Urothelium cell line (cell line): ENCODE measurements around the gene EPHB3.

Experiments
- DNase-seq: peaks from one replicate; pipeline ENCODE4 v3.0.0; 2011; ENCODE audit warnings: low spot score, mixed read lengths
- FAIRE-seq: peaks from 2 replicates; lab custom pipeline; 2011; peaks lifted over from hg19 to GRCh38; lab: Jason Lieb, UNC

The EPHB3 gene

DNA sequence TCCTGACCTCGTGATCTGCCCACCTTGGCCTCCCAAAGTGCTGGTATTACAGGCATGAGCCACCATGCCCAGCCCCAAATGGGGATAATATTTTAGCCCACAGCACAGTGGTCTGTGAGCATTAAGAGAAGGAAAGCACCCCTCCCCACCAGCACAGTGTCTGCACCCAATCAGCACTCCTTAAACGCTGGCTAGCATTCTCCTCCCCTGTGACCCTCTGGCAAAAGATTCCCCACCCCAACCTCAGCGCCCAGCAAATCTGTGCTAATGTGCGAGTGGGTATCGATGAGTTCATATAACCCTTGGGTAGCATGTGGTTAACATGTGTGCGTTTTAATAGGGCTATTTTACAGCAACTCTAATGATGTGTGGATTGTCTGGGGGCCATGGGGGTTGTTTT, 18.3 kb upstream of the EPHB3 start:
- no peak for DNase-seq
- no peak for FAIRE-seq

DNA sequence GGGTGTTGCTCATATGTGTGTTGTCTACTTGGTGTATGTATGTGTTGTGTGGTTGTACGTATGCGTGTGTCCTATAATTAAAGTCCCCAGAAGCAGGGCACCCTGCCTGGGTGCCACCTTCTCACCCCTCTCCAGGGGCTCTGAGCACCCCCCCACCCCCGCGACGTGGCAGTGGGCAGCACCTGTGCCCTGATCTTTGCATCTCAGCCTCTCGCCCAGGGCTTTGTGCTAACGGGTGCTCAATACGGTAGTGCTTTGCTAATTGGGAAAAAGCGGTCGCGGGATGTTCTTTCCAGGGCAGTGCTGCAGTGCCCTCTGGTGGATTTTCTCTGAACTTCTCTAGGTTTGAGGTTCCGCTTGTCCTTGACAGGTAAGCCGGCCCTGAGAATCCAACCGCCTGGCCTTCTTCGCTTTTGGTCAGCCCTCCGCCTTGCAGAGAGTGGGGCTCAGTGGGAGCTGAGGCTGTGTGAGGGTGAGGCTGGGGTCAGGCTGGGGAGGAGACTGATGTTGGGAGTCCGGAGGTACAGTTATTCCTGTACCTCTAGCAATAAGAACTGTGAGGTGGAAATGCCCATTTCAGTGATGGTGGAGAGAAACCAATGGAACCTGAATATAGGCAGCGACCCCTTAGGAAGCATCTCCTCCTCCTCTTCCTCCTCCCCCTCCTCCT, 17.6 kb upstream of the EPHB3 start:
- DNase-seq, result peak; percentile 82
- FAIRE-seq, result no peak

DNA sequence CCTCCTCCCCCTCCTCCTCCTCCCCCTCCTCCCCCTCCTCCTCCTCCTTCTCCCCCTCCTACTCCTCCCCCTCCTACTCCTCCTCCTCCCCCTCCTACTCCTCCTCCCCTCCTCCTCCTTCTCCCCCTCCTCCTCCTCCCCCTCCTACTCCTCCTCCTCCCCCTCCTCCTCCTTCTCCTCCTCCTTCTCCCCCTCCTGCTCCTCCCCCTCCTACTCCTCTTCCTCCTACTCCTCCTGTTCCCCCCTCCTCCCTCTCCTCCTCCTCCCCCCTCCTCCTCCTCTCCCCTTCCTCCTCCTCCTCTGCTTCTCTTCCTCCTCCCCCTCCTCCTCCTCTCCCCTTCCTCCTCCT, 17.1 kb upstream of the EPHB3 start:
- DNase-seq (no peak), FAIRE-seq (no peak)

DNA sequence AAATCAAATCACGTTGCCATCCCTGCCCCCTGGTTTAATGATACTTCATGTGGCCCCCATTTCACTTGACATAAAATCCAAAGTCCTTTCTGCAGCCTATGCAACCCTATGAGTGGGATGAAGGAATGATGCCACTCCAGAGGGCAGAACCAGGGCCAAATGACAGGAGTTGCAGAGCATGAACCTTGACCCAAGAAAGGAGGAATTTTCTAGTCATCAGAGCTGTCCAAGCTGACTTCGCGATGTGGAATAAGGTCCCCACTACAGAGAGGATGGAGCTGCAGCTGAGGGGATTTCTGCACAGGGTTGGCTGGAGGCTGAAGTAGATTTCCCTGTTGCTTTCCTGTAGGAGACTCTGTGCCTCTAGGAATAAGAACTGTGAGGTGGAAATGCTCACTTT, 15.8 kb upstream of the EPHB3 start:
- no peak for FAIRE-seq
- no peak for DNase-seq

DNA sequence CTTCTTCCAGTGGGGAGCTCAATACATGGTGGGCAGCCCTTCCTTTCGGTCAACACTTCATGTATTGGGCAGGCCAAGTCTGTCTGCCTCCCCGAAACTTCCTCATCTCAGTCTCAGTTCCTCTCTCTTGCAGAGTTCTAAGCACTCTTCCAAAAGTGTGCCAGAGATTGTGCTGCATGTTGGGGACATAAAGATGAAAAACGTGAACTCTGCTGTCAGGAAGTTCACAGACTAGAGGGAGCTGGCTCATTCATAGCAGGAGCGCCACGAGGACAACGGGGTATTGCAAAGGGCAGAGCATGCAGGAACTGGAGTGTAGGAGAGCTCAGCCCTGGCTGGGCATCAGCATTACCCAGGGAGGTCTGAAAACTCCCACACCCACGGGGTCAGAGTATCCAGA, 15.3 kb upstream of the EPHB3 start:
- no peak for DNase-seq

DNA sequence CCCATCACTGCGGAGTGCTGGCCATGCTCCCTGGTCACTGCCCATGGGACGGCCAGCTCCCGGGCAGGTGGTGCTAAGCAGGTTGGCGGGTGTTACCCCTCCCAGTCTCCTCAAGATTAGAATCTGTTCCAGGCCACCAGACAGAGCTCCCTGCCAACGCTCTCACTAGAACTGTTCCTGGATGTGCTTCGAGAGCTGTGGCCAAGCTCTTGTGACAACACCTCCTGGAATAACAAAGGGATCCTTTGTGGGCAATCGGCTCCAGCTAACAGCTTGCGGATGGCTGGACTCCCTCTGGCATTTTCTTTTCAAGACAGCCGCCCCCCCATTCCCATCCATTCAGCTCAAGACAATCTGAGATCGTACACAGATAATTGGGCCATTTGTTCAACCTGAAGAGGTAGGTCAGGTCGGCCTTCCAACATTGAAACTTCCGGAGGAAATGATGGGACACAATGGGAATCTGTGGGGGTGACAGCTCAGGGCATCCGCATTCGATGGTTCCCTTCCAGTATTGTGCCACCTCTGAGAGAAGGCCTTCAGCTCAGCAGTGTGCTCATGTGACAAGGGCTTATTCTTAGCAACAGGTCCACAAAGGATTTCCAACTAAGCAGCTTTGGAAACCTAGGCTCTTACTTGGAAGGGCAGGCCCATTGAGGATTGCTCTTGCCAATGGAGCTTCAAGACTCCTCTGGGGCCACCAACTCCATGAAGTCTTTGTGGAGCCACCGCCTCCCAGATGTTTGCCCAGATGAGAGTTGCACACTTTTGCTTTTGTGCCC, 11.6 kb upstream of the EPHB3 start:
- no peak for DNase-seq
- FAIRE-seq, result no peak

More for the DNA sequence above, 15.3 kb upstream of the EPHB3 start:
- no peak for FAIRE-seq

DNA sequence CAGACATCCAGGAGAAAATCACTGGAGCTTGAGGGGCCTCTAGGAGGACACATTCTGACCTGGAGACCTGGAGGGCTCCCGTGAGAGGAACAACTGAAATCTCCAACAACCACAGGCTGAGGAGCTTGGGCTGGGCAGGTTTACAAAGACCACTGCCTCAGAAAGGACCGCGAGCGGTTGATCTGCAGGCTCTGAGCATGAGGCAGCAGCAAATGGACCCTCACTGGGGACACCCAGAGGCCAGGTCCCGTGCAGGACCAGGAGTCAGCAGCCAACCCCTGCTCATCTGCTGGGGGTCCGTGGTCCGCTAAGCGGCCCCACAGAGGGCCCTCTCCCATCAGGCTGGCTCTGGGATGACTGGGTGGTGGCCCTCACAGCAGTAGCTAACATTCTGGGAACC, 10.5 kb upstream of the EPHB3 start:
- FAIRE-seq, result no peak
- no peak for DNase-seq

DNA sequence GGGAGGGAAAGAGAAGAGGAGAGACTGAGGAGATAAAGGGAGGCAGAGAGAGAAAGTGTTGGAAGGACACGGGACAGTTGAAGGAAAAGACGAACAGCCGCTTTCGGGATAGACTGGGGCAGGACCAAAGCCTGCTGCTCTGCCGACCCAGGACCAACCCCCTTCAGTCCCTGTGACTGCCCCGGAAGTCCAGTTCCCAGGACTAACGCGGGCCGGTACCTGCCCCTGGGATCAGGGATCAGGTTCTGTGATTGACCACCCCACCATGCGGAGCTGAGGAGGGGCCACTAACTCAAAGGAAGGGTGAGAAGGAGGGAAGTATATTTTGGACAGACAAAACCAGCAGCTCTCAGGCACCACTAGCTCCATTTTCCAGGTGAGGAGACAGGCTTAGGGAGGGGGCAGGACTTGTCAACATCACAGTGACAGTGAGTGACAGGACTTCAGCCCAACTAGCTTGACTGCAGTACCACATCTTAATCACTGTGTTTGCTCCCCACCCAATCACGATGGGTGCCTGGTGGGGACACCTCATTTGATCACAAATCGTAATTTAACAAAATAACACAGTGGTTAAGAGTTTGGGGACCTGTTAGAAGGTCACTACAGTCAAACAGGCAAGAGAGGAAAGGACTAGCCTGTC, 9.8 kb upstream of the EPHB3 start:
- FAIRE-seq, result no peak
- DNase-seq, result no peak

DNA sequence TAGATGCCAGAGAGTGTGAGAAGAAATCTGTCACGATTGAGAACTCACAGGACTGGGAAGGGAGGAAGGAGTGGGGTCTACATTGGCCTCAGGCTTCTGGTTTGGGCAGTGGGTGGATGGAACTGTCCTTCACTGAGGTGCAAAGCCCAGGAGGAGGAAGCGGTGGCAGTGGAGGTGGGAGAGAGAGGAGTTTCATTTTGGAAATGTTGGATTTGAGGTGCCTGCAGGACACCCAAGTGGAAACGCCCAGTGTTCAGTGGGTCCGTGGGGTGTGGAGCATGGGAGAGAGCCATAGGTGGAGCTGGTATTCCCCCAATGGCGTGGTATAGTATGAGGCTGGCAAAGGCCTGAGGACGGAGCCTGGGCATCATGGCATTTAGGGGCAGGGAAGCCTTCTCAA, 9.3 kb upstream of the EPHB3 start:
- no peak for FAIRE-seq
- DNase-seq, result no peak

DNA sequence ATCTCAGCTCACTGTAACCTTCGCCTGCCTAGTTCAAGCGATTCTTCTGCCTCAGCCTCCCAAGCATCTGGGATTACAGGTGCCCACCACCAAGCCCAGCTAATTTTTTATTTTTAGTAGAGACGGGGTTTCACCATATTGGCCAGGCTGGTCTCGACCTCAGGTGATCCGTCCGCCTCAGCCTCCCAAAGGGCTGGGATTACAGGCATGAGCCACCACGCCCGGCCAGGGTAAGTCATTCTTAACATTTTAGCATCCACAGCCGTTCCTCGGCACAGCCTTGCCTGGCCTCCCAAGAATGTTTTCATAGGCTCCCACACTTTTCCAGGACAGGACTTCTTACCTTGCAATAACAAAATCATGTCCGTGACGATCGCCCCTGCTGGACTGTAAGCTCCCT, 8.7 kb upstream of the EPHB3 start:
- FAIRE-seq, result no peak
- no peak for DNase-seq

DNA sequence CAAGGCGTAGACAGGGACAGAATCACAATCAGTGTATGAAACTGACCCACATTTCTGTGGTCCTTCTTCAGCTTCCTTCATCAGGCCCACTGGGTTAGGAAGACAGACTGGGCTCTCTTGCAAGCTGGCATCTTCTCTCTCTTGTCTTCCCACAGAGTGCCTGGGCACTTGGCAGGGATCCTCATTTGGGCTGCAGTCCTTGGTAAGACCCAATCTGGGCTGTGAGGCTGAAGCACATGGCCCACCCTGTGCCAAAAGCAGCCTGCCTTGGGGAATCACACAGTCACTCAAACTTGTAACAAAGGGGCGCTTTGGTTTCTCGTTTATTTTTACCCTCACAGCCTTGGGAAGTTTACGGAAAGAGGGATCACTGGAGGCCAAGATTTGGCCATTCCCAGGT, 8.2 kb upstream of the EPHB3 start:
- DNase-seq, result no peak
- FAIRE-seq, result no peak

DNA sequence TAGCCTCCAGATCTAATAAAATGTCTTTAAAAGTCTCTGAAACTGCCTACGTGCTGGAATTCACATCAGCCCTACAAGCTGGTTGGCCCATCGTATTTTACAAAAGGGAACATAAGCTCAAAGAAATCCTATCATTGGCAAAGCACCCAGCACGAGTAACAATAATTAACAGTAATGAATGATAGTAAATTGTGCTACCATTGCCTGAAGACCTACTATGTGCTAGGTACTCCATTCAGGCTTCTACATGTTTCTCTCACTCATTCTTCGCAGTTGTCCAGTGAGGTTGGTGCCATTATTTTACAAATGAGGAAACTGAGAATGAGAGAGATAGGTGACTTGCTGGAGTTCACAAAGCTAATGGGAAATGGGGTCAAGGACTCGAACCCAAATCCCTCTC, 7.1 kb upstream of the EPHB3 start:
- FAIRE-seq (no peak), DNase-seq (no peak)

DNA sequence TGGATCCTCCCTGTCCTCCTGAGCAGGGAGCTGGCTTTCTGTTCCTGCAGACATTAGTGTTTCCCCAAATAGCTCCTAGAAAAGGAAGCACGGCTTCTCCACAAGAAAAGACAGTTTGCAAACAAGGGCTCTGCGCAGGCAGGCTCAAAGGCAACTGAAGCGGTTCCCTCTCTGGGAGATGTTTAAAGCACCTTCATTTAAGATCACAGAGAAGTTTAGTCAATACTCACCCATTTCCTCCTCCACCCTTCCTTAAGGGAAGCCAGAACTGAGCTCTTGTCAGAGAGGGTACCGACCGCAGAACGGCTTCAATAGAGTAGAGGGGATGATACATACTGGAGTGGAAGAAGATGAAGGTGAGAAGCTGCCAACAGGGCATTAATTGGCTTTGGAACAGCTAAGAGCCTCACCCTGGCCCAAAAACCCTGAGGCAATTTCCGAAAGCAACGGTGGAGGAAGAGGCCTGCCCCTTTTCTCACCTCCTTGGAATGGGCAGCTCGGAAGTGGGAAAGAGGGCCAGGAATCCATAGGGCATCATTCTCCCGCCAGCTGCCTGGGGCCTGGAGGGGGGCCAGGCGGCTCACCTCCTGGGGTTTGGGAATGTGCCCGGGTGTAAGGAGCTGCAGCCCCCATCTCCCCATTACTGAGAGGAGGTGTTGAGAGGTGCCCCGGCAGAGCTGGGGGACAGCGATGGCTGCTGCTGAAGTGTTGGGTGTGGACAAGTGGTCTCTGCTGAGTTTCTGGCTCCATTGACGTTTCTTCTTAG, 4.8 kb upstream of the EPHB3 start:
- DNase-seq (no peak), FAIRE-seq (no peak)

DNA sequence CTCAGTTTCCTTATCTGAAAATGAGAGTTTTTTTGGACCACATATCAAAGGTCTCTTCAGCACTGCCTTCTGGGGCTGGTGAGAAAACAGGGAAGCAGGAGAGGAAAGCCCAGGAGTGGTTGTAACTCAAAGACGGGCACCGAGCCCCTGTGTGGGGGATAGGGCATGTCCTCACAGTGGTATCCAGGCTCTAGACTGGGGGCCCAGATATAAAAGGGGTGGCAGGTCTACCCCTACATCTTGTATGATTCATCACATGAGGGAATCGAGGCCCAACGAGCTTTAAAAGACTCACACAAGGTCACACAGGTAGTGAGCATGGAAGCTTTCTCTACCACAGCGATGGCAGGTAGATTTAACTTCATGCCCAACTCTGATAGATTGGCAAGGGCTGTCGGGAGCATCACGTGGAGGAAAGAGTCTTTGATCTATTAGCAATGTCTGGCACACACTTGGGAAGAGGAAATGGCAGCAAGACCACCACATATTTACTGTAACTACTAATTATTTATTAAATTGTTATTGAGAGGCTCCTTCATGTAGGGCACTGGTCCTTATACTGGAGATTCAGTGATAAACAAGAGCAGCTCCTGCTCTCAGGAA, 4.1 kb upstream of the EPHB3 start:
- FAIRE-seq, result no peak
- DNase-seq, result no peak

DNA sequence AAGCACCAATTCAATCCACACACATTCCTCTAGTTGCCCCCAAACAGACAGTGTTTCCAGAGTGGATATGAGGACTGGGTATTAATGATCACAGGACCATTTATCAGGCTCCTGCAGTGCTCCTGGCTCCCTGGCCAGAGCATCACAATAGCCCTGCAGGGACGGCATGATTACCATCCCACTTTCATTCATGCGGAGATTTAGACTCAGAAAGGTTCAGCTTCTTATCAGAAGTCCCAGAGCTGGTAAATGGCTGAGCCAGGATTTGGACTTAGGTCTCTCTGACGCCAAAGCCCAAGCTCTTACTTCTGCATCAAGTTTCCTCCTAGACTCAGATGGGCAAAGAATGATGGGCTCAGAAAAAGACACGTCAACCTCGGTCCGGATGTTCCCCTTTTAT, 2.9 kb upstream of the EPHB3 start:
- no peak for DNase-seq
- no peak for FAIRE-seq

DNA sequence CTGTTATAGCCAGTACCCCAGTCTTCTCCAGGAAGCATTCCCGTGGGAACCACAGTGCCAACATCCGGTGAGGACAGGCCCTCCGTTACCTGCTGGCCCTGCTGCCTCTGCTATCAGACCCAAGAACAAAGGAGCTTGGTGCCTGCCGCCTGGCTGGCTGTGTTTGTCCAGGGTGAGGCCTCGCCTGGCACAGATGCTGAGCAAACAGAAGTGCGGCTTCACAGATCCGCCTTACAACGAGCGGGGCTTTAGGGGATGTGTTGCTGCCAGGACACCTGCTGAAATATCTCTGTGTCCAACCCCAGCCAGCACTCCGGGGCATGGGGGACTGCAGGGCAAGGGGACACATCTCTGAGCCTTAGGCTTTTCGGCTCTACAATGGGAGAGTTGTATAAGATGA, 2.2 kb upstream of the EPHB3 start:
- no peak for DNase-seq
- no peak for FAIRE-seq

DNA sequence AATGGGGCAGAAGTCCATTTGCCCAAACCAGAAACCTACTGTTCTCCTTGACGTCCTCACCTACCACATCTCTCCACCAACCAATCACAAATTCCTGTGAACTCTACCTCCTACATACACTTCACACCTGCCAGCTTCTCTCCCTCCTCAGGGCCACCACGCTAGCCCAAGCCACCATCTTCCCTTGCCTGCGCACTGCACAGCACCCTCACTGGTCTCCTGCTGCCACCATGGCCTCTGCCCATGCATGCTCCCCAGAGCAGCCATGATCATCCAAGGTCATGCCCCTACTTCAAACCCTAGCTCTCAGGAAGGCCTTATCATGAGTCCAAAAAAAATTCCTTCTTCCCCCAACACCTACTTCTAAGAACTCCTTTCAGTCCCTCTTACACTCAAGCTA, 1.1 kb upstream of the EPHB3 start:
- no peak for FAIRE-seq

DNA sequence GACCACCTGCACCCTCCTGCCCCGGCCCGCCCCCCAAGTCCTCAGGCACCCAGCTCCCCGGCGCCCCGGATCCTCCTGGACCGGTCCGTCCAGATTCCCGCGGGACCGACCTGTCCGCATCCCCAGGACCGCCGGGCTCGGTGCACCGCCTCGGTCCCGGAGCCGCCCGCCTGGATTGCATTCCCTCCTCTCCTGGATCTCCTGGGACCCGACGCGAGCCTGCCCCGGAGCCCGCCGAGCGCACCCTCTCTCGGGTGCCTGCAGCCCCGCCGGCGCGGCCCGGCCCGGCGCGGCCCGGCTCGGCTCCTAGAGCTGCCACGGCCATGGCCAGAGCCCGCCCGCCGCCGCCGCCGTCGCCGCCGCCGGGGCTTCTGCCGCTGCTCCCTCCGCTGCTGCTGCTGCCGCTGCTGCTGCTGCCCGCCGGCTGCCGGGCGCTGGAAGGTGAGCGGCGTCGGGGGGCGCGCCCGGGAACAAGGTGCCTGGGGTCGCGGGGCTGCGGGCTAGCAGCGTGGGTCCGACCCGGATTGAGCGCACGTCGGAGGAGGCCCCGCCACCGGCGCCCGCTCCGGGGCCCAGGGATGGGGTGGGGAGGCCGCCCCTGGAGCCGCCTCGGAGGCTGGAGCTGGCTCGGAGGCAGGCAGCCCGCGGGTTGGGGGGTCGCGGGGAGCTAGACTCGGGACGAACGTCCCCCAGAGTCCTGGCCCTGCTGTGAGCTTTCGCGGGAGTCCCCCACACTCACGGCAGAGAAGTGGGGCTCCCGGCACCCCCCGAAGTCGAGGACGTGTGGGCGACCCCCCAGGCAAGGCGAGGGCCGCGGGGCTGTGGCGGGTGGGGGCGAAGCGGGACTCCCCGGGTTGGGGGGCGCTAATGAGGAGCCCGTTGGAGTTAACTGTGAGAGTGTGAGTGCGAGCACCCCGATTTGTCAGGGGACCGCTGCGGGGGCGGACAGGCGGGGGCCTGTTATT, 610 bp downstream of the EPHB3 start:
- FAIRE-seq (no peak), DNase-seq (no peak)

More for the DNA sequence above, 1.1 kb upstream of the EPHB3 start:
- no peak for DNase-seq

DNA sequence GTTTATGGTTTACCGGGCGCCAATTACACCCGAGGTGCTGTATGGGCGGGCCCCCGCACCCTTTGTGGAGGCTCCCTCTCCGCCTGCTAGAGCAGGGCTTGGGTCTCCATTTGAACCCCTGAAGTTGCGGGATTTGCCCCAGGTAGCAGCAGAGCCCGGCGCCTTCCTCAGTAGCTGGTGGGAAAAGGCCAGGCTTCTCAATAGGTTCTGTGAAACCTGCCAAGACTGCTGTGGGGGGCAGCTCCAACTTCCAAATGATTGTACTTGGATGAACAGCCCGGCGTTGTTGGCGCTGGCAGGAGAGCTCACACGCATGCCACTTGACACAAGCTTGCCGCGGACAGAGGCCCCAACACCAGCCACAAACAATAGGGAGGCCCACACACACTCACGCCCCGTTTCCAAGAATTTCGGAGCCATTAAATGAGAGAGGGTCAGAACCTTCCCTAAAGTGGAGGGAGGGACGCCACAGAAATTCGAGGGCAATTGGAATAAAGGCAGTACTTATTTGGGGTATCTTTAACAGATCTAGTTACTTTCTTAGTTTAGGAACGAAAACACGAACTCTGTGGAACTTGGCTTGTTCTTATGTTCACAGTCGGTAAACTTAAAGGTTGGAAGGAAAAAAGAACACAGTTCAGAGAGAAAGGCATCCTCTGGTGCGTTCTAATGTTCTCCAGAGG, 1.4 kb downstream of the EPHB3 start:
- FAIRE-seq (no peak), DNase-seq (no peak)

DNA sequence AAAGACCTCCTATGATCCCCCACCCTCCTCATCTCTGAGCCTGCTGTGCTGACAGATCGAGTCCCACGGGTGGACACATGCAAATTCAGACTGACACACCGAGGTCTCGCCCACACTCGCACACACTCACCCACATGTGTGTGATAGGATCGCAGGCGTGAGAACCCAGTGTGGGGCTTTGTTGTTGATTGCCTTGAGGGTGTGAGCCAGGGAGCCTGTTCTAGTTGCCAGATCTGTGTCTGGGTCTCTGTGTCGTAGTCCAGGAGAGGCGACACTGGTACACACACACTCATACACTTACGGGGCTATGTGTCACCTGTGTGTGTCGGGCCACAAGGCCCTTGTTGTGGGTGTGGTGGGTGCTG, 2.0 kb downstream of the EPHB3 start:
- FAIRE-seq, result no peak
- DNase-seq, result no peak
